ENCODE results near the gene DPP4. TPM values are rescaled to one million over a fixed set of nuclear protein-coding genes. Genes with fewer than 3 reads are reported as not detected.

DPP4 gene
- total and polyA plus RNA-seq, 7 donors = 1.2 to 11.9 (median 6.9) TPM

GRCh38 chr2:161975062-161975812, 98.8 kb downstream of the DPP4 start:
- no peaks in the 10 kb centered on the region for H3K36me3 ChIP-seq
- H3K27ac ChIP-seq = no peak overlapping the region
- intact Hi-C loops (cut with DNase I) = no loop called here
- no peaks in the 10 kb centered on the region for H3K4me1 ChIP-seq
- 90 to 93% methylated on average over 3 of the region's 3 CpGs for WGBS, 2 donors
- no peaks in the 10 kb centered on the region for H3K9me3 ChIP-seq
- H3K27me3 ChIP-seq = no peaks in the 10 kb centered on the region
- no peak overlapping the region for H3K4me3 ChIP-seq
- TF ChIP-seq POLR2A (IDR thresholded peaks at IDR 0.05) = no peak
- no peak for TF ChIP-seq CTCF (IDR thresholded peaks at IDR 0.05)
- no peak for TF ChIP-seq EP300 (IDR thresholded peaks at IDR 0.05)
- no peak for TF ChIP-seq POLR2AphosphoS5 (IDR thresholded peaks at IDR 0.05)
- no peak for DNase-seq

- no peaks in the 10 kb centered on the region for H3K27me3 ChIP-seq
- no peak overlapping the region for H3K4me3 ChIP-seq
- H3K9me3 ChIP-seq = no peaks in the 10 kb centered on the region
- no peaks in the 10 kb centered on the region for H3K36me3 ChIP-seq
- no peak for DNase-seq
- no peak overlapping the region for H3K27ac ChIP-seq
- TF ChIP-seq POLR2A (IDR thresholded peaks at IDR 0.05) = no peak
- TF ChIP-seq CTCF (IDR thresholded peaks at IDR 0.05) = no peak
- no peak for TF ChIP-seq POLR2AphosphoS5 (IDR thresholded peaks at IDR 0.05)
- no peak for TF ChIP-seq EP300 (IDR thresholded peaks at IDR 0.05)
- intact Hi-C loops (cut with DNase I) = no loop called here
- H3K4me1 ChIP-seq = no peaks in the 10 kb centered on the region
- WGBS, 2 donors = 90% methylated on average over 2 of the region's 2 CpGs
These were observed 99.6 kb downstream of the DPP4 start for GRCh38 chr2:161974461-161974860.

GRCh38 chr2:161972866-161973265, 101.1 kb downstream of the DPP4 start:
- Histone ChIP-seq H3K4me1 (no peaks in the 10 kb centered on the region), H3K27ac (no peak overlapping the region), H3K9me3 (no peaks in the 10 kb centered on the region), H3K36me3 (no peaks in the 10 kb centered on the region), H3K27me3 (no peaks in the 10 kb centered on the region), H3K4me3 (no peak overlapping the region)
- TF ChIP-seq POLR2AphosphoS5 (IDR thresholded peaks at IDR 0.05) = no peak
- TF ChIP-seq POLR2A (IDR thresholded peaks at IDR 0.05) = no peak
- TF ChIP-seq CTCF (IDR thresholded peaks at IDR 0.05) = no peak
- no peak for TF ChIP-seq EP300 (IDR thresholded peaks at IDR 0.05)
- no peak for DNase-seq
- 22 to 64% methylated on average over 2 of the region's 2 CpGs for WGBS, 2 donors
- intact Hi-C loops (cut with DNase I) = no loop called here

GRCh38 chr2:161972232-161972631, 101.8 kb downstream of the DPP4 start:
- DNase-seq = no peak
- Histone ChIP-seq H3K27me3 (no peaks in the 10 kb centered on the region), H3K27ac (no peak overlapping the region), H3K9me3 (no peaks in the 10 kb centered on the region), H3K4me1 (no peaks in the 10 kb centered on the region), H3K4me3 (no peak overlapping the region), H3K36me3 (no peaks in the 10 kb centered on the region)
- intact Hi-C loops (cut with DNase I) = no loop called here
- WGBS, 2 donors = 88 to 96% methylated on average over 1 of the region's 1 CpG
- TF ChIP-seq CTCF (IDR thresholded peaks at IDR 0.05) (no peak), POLR2A (IDR thresholded peaks at IDR 0.05) (no peak), POLR2AphosphoS5 (IDR thresholded peaks at IDR 0.05) (no peak), EP300 (IDR thresholded peaks at IDR 0.05) (no peak)

- TF ChIP-seq POLR2AphosphoS5 (IDR thresholded peaks at IDR 0.05) (no peak), EP300 (IDR thresholded peaks at IDR 0.05) (no peak), POLR2A (IDR thresholded peaks at IDR 0.05) (no peak), CTCF (IDR thresholded peaks at IDR 0.05) (no peak)
- Histone ChIP-seq H3K4me3 (no peak overlapping the region), H3K36me3 (no peaks in the 10 kb centered on the region), H3K4me1 (no peaks in the 10 kb centered on the region), H3K9me3 (no peaks in the 10 kb centered on the region), H3K27ac (no peak overlapping the region), H3K27me3 (no peaks in the 10 kb centered on the region)
- DNase-seq = no peak
- intact Hi-C loops (cut with DNase I) = no loop called here
- WGBS, 2 donors = 92 to 95% methylated on average over 9 of the region's 9 CpGs
These were observed 102.5 kb downstream of the DPP4 start for GRCh38 chr2:161971551-161971950.
